Daoy (cell line): Measurements from ENCODE around the gene SH3RF3. TPM values are rescaled to one million over a fixed set of nuclear protein-coding genes. Genes with fewer than 3 reads are reported as not detected.

Source experiments
- DNase-seq: peaks from one replicate; pipeline ENCODE4 v3.0.0-alpha.2; 2015; ENCODE audit warnings: low read depth
- total RNA-seq: library from RNA; depleted of rRNA; stranded (reverse); fragments of >200 nt; shearing (Covaris generic); gene quantifications from 2 replicates; pipeline ENCODE4 v1.2.3, GENCODE V29; 2014

Gene SH3RF3
- total RNA-seq, 1 experiment from 2014 or later, result 3.0 TPM

DNA sequence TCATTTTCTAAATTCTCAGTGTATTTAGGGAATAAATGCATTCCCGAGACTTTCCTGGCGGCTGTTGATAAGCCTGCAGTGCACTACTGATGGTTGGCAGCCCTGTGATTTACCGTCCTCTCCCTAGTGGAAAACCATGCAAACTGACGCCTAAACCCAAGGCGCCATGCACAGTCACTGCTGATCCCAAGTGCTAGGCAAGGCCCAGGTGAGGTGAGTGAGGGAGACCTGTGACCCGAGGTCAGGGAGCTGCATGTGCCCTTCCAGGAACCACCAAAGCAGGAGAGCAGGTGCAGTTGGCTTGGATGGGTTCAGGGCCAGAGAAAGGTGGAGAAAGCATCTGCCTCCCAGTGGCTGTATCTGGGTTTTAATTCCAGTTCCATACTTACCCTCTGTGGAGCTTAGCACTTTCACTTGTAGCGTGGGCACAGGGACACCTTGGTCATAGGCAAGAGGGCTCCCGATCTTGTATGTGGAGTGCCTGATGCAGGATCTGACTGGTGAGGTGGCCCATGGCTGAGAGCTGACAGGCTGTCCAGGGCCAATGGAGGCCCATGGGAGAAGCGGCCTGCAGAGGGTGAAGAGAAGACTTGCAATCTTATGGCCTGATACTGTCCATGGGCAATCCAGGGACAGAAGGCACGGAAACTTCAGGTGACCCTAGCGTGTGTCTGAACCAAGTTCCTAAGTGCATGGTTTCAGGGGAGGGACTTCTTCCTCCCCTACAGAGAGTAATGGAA is 131.3 kb downstream of the SH3RF3 start:
- no peak for DNase-seq

DNA sequence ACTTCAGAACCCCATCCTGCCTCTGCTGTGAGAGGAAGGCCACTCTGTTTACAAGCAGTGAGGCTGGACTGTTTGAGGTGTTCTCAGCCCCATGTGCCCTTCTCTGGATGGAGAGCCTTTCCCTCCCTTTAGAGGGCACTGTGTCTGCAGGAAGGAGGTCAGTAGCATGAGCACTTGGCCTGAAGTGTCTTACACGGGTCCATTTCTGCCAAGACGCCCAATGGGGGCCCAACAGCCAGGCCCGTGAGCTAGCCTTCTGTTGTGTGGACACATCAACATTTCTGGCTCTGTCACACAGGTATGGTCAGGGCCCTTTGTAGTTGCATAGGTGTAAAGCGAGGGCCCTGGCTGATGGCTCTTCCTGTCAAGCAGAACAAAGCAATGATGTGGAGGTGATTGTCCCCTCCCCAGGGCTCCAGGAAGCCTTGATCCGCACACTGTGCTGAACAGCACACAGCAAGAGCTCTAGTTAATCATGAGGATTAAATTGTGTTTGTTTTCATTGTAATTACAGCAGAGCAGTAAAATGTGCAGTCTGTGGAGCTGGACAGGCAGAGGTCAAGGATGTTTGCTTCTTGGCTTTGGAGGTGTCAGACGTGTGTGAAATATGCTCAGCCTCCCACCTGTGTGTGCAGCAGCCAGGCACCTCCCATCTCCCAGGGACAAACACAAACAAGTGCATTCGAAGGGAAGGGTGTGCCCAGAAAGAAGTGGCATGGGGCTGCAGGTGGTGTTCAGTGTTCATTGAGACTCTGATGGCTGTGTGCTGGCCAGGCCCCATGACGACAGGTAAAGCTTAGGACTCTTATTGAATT is 132.1 kb downstream of the SH3RF3 start:
- peak; percentile 49 for DNase-seq

DNA sequence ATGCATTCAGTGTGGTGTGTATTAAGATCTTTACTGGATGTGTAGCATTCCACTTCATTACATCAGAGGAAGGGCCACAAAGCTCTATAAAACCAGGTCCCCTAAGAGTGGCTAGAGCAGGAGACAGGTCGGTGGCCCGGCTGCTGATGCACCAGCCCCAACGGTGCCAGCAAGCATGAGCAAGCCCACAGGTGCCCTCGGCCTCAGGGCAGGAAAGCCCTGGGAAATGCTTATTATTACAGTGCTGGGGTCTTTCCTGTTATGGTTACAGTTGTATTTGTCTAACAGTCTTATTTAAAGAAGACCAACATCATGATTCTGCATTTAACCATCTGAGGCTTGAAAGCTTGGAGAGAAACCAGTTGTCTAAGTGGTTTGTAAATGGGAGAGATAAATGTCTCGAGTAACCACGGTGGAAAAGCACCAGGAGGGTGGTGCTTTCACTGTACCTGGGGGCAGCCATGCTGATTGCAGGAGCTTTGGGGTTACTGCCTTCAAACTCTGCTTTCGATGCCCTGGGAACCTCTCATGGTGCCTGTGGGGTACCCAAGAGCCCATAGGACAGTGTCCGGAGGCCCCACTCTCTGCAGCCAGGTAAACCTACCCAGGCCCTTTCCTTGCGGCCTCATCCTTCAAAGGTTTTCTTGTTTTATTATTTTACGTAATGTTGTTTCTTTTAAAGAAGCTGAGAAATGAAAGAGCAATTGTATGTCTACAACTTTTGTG is 133.1 kb downstream of the SH3RF3 start:
- DNase-seq, result peak; percentile 28

DNA sequence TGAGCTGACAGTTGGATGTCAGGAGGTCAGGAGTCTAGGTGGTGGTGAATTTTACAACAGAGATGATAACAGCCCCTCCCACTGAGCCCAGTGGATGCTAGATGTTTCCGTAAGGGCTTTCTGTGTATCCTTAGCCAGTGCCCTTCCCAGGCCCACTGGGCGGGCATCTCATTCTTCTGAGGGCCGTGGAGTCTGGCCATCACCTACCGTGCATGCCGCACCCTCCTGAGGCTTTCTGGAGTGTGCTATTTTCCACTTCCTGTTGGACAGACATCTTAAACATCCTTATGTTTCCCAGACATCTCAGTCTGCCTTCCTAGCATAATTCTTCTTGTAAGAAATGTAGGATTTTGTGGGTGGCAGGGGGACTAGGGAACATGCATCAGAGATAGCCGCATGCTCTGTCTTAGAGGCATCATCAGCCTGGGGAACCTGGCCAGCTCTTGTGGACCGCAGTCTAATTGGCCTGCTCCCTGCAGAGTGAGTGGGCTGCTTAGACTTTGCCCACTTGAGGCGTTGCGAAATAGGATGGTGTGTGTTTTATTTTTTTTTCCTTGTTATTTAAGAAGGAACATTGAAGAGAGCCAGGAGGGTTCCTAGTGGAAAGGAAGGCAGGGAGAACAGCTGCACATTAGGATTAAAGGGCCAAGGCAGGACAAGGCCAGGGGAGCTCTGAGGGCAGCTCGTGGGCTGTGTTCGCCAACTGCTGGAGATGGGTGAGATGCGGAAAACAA is 135.8 kb downstream of the SH3RF3 start:
- DNase-seq, result peak; percentile 70

DNA sequence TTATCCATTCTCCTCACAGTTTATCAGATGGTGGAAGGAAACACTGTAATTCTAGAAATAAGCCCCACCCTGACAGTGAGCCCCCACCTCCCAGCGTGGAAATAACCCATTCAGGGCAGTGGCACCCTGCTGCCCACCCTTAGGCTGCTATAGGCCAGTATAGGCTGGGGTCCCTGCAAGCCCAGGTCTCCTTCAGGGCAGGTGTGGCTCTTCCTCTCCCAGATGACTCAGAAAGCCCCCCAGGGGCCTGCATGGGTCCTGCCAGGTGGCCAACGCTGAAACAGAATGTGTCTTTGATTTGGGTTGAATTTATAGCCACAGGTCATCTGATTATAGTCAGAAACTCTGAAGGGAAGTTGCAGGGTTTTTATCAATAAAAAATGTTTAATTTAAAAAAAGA is 136.4 kb downstream of the SH3RF3 start:
- no peak for DNase-seq

DNA sequence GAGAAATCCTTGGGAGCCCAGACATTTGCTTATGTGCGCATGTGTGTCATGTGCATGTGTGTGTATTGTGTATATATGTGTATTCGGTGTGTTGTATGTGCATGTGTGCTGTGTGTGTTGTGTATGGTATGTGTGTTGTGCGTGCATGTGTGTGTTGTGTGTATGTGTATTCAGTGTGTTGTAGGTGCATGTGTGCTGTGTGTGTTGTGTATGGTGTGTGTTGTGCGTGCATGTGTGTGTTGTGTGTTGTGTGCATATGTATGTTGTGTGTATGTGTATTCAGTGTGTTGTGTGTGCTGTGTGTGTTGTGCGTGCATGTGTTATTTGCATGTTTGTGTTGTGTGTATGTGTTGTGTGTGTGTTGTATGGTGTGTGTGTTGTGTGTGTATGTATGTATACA is 136.9 kb downstream of the SH3RF3 start:
- DNase-seq, result no peak

DNA sequence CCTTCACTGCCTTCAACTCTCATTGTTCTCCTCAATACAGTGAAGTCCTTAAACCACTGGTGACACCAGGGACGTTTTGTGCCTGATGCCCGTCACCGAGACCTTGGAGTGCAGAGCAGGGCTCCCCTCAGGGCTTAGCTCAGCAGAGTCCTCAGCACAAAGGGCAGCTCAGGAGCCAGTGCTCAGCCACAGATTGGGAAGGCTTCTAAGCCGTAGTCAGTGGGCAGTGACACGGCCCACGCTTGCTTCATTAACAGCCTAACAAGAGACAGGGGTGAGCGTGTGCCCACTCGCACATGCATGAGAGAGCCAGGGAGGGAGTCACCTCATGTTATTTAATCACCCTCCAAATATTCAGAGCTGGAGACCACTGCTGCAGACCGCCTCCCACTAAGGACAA is 137.5 kb downstream of the SH3RF3 start:
- no peak for DNase-seq

DNA sequence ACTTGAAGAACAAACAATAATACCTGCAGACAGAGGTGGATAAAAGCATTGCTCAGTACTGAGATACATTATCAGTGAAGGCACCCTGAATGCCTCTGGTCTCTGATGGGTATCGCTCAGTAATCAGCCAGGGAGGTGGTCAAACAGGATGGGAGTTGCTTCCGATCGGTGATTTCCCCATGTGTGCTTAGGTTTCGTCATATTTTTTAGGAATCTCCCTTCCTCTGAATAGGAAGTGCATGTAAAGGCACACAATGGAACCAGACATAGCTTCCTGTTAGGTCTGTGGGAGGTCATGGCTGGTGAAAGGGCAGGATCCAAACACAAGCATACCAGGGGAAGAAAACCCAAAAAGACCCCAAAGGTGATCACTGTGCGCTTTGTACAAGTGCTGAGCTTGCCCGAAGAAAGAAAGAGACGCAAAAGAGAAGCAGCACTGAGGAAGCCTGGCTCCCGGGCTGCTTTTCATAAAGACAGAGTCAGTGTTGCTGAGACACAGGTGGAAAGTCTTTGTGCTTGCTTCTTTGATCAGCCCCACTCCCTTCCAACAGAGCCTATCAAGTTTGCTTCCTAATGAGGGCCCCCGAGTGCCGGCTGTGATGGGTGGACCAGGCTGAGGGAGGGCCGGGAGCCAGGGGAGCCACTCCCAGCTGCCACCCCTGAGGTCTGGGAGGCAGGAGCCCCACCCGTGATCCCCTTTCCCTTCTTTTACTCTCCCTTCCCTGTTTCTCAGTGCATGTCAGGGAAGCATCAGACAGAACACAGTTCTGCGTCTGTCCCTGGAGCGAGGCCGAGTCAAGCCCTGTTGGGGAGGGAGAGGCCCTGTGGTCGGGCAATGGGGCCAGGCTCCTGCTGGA is 138.2 kb downstream of the SH3RF3 start:
- peak; percentile 60 for DNase-seq

DNA sequence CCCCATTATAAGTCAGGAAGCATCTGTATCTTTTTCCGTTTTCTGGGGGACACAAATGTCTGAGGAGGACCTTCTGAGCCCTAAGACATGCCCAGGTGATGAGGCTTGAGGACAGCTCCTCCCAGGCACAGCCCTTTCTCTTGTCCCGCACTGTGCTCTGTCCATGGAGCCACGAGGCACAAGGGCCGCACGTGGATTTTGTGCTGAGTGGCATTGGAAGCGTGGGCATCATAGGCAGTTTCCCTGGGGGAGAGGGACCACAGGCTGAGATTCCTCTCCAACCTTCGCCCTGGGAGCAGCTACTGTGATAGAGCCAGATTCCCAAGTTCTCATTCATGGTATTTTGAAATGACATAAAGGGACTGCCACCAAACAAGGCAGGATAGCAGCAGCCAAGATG is 139.9 kb downstream of the SH3RF3 start:
- DNase-seq, result no peak

DNA sequence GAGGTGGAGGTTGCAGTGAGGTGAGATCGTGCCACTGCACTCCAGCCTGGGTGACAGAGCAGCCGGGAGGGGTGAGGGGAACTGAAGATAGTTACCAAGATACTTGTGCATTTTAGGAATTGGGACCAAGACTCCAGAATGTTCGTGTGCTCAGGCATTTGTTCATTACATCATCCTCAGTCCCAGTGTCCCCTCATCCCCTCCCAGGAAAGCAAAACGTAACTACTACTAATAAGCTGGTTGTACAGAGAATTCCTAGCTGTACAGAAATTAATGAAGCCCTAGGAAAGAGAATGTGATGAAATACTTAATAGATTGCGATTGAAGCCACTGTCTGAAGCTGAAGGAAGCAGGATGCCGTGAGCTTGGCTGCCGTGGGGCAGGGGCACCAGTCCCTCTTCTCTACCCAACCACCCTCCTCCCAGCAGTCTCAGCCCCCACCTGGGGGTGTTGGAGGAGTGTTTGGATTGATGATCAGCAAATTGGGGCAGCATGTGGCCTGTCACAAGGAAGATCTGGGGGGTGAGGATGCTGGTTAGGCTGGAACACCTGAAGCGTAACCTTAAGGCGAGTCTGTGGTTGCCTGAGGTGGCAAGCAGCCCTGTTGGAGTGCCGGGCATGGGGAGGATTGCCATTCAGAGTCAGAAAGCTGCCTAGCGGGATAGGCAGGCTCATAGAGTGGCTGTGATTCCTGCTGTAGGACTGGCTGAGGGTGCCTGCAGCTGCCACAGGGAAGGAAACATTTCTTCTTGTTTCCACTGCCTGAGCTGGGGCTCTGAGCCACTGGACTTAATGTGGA is 140.9 kb downstream of the SH3RF3 start:
- DNase-seq, result no peak

DNA sequence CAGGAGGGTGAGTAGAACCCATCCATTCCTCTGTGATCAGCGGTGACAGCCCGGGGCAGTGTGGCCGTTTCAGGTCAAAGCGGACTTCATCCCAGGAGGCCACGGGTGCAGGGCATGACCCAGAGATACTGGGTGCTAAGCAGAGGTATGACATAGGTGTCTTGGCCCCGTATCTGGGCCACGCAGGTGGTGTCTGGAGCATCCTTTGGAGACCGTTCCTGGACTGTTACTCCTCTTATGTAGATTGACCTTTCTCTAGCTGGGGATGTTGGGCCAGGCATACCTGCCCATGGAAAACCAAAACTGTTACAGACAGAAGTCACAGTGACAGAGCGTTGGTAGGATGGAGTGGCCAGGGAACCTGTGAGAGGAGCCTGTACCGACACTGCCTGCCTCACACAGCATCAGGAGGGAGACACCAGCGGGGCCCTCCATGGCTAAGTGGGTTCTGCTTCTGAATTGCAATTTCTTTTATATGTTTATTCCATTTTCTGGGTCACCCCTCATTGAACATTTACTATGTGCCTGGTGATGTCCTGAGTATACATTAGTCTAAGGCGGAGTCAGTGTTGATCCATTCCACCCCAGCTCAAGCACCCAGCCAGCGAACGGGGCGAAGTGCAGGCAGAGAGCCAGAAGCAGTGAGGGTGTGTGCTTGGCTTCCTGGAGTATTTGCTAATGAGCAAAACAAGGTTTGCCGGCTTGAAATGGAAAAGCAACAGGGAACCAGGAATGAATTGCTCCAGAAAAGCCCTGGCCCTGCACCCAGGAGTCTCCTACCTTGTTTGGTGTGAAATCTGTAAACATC is 141.7 kb downstream of the SH3RF3 start:
- no peak for DNase-seq

DNA sequence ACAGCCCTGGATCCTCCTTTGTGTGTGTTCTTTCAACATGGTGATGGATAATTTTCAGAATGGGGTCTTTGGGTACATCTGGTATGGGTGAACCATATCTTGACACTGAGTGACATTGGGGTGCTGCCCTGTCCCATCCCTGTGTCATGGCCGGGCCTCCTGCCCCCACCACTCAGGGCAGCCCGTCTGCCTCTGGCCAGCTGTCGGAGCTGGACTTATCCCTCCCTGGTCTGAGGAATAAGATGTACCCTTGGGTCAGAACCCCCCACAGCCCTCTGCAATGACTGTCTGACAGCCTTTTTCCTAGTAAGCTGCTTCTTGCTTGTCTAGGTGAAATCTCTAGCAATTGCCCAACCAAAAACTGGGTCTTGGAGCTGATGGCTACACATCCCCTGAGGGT is 142.9 kb downstream of the SH3RF3 start:
- DNase-seq, result no peak

DNA sequence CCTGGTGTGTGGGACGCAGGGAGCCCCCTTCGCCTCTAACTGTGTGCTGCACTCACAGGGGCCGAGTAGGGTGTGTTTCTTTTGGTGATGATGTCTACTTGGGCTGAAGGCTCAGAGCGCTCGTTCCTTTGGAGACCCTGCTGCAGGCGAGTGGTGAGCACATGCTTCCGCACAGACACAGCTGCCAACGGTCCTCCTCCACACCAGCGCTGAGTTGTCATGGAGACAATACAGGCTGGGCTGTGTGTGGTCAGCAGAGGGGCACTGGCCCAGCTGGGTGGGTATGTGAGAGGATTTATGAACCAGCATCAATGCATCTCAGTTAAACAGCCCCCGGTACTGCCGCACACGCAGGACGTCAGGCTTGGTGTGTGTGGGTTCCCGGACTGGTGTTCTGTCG is 143.5 kb downstream of the SH3RF3 start:
- no peak for DNase-seq

DNA sequence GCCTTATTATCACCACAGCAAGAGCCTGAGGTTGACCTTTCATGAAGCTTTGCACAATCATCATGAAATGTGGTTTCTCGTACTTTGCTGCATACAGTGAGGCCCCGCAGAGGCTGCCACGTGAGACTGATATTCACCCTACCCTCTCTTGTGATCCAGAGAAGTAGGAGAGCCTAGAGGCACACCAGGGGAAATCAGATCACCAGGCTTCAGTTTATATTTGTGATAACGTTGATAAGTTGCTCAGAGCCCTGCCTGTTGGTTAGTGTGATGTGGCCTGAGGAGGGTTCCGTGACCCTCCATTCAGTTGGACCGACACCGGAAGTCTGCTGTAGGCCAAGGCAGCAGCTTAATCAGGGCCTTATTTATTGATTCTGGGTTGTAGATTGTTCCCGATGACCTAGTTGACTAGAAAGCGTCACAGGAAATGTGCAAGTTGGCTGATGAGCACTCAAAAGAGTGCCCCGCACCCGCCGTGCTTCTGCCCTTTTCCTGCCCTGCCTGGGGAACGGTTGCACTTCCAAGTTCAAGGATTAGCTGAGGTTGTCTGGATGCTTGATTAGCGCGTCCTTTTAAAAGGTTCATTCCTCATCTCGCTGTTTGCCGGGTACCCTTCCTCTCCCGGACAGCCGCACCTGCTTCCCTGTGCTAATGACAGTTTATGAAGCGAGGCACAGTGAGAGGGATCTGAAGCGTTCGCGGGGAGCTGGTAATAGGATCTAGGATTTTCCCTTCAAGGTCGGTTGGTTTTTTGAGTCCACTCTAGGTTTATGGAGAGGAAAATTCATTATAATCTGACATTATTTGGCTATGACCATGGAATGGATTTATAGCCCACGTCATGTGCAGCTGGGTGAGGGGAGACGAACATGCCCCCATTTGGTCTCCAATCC is 146.4 kb downstream of the SH3RF3 start:
- no peak for DNase-seq

DNA sequence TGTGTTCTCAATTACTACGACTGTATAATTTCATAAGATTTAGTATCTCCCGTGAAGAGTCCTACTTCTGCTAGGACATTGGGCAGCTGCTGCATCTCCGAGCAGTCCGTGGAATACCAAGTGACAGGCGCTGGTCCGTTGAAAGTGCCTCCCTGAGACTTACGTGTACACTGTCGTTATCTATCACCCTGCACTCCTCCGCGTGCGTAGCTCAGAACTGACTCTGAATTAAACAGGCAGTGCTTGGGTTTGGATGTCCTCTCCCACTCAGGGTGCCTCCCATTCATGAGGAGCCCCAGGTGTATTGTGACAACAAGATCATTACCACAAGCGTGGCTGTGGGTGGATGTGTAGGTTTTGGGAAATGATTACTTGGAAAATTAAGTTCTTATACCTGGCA is 148.4 kb downstream of the SH3RF3 start:
- DNase-seq, result no peak

DNA sequence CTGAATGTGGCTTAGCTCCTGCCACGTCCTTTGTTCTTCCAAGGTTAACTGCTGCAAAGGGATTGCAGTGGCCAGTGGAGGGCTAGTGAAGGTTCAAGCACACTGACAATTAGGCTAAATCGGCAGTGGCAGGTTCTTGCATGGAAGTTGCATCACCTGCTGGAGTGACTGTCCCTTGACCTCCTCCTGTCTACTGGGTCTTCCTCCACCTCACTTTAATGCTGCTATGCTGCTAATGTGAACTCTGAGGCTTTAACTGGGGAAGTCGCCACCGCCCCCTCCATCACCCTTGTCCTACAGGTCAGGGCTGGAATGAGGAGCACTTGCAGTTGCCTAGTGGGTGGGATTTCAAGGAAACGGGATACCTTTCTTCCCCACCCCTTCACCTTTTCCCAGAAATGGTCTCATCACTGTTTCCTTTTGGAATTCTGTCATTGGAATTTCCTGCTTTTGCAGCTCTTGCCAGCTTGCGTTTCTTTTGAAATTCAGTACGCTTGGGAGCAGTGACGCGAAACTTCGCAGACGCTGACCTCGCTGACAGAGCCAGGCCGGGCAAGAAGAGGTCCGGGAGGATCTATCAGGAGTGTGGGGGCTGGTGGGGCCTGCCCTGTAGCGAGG is 150.3 kb downstream of the SH3RF3 start:
- DNase-seq, result no peak

DNA sequence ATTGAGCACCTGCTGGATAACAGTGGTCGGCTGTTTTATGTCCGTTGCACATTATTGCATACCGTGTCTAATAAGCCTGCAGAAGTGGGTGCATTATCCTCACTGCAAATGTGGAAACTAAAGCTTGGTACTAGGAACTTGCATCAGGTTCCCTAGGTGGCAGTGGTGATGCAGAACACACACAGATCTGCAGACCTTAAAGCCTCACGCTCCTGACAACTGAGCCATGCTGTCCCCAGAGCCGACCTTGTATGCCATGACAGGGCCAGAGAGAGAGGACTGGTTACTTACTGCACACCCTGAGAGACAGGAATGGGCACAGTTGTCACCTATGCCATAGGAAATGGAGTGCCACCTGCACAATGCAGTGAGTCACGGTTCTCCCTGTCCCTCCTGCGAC is 151.8 kb downstream of the SH3RF3 start:
- no peak for DNase-seq

DNA sequence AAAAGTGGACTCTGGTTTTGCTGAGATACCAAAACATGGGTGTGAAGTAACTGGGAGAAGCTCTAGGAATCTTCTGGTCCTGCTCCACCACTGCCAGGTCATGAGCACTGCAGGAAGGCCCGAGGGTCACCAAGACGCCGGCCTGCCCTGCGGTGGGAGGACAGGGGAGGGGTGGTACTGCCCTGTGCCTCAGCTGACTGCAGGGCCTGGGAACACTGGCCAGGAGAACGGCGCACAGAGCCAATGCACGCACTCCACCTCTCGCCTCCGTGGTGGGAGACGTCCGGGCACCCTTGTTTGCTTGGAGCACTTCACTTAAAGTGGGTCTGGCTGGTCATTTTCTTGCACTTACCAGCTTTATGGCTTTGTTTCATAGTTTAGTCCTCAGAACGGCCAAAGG is 153.4 kb downstream of the SH3RF3 start:
- DNase-seq, result no peak
